ENCODE measurements around the gene MYO3B.

Gene MYO3B

DNA sequence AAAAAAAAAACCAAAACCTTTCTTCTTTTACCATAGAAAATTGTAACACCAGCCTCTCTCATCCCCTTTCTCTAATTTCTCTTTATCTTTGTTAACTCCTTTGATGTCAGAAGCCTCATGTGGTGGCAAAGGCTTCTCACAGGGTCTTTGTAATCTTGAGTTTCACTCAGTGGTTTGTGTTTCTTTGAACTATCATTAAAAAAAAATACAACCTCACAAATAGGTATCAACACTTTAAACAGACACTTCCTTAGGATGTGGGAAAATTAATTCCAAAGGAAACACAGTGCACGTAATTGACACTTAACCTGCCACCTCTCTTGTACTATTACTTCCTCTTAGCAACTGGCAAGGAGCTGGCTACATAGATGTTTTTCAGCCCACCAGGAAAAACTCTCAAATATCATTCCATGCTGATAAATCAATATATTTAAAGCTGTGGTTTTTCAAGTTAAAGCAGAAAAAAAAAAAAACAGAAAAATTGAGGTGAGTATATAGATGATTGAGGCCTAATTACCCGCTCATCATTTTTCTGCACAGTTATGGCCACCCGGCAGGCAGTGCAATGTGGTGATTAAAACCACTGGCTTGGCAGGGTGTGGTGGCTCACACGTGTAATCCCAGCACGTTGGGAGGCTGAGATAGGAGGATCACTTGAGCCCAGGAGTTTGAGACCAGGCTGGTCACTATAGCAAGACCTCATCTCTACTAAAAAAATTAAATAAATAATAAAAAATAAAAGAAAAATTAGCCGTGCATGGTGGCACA, 193.5 kb downstream of the MYO3B start:
- DNase-seq (ENCODE audit: low read depth): no peak

DNA sequence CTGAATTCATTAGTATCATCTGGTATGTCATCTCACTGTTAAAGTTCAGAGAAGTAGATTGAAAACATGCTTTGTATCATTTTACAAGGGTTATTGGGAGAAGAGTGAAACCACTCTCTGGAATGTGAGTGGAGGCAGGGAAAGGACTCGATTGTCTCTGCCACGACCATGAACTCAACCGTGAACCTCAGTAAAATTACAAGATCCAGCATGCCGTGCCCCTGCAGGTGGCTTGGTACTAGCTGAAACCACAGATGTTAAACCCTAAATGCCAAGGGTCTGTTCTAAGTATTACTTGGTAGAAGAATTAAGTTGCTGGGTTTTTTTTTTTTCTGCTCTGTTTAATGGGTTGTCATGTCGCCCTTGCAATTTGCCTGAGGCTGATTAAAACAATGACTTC, 197.2 kb downstream of the MYO3B start:
- DNase-seq (ENCODE audit: low read depth): no peak

DNA sequence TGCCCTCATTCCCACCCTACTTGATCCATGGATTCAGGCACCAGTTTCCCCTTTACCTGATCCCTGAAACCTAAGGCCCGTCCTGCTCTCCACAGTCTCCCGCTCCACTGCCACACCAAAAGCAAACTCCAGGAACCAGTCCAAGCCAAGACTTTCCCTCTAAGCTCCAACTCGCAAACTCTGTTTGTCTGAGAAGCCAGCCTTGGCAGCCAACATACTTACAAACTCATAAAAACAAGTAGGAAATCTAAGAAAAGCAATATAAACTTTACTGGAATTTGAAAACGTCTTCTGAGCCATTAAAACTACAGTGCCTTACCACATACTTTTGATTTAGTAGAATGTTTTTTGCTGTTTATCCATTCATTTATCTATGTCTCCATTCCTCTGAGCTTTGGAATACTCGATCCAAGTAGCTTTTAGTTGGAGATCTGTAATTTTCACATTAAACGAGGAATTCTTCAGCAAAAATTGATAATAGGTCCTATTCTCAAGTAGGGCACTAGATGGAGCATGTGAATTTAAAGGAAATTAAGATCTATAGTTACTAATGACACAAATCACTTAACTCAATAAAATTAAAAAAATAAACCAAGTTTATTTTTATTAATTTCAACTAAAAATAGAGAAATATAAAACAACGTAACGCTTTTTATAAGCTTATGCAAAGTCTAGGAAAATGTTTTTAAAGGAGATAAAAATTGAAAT, 199.7 kb downstream of the MYO3B start:
- DNase-seq (ENCODE audit: low read depth): no peak

DNA sequence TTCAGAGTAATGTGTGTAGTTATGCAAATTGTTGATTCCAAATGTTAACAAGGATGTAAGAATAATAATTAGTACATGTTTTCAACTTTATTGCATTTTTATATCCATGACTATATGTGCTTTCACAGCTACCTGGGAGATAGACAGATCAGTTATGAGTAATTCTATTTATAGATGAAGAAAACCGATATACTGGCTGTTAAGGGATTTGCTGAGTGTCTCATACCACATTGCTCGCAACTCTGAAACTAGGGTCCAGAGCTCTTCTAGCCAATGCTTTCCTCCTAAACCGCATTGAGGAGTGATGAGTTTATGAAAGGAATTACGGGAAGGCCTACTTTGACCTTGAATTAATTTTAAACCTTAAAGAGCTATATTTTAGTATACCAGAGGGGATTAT, 202.3 kb downstream of the MYO3B start:
- DNase-seq (ENCODE audit: low read depth): no peak

DNA sequence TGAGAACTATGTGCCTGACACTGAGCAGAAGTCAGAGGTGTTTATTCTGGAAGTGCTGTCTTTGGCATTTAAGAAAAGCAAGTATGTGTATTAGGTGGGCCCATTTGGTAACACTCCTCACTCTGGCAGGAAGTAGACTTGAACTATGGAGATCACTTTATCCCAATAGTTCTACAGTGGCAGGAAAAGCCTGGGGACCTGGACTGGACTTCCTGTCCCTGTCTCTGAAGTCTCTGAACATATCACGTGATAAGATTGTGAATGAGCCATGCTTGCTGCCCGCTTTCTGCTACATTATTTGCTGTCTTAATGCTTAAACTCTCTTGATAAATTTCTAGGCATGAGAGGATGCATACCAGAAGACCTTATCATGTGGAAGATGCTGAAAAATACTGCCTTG, 203.7 kb downstream of the MYO3B start:
- DNase-seq (ENCODE audit: low read depth): no peak

DNA sequence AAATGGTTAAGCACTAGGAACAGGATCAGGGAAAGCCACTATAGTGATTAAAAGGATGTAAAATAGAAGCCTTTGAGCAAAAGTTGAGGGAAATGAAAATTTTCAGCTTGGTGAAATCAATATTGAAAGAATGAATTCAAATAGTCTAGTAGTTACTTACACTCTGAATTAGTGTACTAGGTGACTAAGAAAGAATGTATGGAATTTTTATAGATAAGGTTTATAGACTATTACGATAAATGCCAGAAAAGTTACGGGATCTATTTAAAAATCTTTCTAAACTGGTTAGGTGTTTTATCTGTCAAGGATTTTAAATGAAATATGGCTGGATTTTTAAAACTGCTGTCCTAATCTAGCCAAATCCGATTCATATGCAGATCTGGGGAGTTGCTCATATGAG, 208.6 kb downstream of the MYO3B start:
- no peak for DNase-seq (ENCODE audit: low read depth)

DNA sequence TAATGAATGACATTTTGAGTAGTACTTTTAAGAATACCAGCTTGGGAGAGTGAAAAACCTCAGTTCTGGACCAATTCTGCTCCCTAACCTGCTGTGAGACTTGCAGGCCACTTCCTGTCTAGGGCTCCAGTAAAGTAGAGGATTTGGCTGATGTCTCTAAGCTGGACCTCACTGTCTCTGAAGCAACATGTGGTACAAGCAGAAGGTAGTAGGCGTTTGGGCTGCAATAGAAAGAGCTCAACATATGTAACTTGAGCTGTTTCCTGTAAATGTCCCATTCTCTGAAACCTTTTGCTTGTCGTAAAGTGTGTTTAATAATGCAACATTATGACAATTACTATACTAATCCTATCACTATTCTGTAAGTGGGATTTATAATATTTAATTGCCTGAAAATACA, 213.1 kb downstream of the MYO3B start:
- DNase-seq (ENCODE audit: low read depth): no peak

DNA sequence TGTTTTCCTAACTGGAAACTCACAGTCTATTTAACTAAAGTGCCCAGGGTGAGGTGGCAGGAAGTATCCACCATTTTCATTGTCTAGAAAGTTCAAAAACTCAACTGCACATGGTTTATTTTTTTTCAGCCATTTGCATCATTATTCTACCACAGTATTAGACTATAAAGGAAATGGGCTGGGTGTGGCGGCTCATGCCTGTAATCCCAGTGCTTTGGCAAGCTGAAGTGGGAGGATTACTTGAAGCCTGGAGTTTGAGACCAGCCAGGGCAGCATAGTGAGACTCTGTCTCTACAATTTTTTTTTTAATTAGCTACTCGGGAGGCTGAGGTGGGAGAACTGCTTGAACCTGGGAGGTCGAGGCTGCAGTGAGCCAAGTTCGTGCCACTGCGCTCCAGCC, 213.8 kb downstream of the MYO3B start:
- no peak for DNase-seq (ENCODE audit: low read depth)

DNA sequence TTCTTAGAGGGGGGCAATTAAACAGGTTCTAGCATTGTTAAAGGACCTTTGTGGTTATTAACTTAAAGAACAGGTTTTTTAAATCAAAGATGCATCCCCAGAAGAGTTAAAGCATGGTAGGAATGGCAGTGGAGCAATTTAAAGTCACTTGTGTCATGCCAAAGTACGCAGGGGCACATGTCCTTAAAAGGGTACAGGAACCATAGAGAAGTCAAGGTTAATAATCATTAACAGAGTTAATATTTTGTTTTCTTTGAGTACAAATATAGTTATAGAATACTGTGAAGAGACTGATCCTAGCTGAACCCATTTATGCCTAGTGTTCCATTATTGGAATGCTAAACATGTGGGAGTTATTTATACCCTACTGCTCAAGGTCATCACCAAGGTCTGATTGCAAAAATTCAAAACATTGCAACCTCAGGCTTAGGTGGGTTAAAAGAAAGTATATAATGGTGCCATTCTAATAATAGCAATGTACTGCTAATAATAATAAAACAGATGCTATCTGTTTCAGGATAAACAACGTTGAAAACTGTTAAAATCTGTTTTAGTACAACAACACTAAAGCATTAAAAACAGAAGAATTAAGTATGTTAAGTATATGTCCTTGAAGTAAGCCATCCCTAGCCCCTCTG, 216.0 kb downstream of the MYO3B start:
- DNase-seq (ENCODE audit: low read depth): no peak

DNA sequence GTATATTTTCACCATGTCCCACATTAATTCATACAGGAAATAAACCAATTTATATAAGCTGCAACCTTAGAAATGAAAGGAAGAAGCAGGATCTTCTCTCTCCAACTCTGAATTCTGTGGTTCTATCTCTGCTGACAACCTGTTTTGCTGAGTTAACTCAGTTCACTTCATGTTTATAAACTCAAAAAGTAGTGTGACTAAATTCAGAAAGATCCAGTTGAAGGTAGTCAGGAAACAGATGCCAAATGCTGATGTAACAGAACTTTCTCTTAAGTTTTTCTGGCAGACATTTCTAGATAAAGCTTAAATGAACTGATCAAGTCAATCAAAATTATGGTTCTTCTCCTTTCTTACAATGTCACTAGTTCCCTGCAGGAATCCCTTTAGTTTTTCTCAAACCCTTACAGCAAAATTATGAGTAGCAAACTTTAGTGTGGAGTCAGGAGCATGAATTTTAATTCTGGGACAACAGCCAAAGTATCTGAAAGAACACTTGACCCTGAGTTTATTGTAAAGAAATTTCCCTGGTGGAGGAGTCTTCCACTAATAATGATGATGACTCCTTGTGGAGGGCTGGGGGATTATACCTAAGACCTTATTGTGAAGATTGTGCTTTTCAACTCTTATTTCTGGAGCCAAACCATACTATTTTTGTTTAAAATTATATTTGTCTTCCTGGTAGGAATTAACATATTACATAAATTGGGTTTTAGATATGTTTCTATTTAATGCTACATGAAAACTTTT, 216.9 kb downstream of the MYO3B start:
- no peak for DNase-seq (ENCODE audit: low read depth)

DNA sequence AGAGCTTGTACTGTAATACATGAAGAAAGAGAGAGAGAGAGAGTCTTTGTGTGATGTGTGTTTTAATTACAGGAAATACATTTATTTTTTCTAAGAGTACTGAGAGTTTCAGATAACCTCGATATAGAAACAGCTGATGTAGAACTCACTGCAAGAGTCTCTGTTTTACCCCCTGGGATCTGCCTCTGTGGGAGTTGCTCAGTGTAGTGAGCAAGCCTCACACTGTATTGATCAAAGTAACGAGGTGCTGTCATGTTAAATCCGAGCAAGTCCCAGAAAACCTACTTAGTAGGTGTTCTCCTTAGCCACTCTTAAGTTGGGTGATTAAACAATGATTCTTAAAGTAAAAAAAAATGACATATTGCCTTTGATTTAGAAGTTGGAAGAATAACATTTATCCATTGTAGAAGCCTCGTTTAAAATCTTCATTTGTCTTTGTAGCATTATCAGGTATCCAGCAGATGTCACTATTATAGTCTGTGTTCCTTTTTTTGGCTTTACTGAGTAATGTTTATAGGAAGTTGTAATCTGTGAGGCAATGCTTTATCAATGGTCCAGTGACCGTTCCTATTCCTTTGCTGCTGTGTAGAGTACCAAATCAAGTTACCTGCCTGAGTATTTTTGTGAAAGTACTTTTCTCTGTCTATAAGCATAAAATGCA, 219.0 kb downstream of the MYO3B start:
- DNase-seq (ENCODE audit: low read depth): no peak

DNA sequence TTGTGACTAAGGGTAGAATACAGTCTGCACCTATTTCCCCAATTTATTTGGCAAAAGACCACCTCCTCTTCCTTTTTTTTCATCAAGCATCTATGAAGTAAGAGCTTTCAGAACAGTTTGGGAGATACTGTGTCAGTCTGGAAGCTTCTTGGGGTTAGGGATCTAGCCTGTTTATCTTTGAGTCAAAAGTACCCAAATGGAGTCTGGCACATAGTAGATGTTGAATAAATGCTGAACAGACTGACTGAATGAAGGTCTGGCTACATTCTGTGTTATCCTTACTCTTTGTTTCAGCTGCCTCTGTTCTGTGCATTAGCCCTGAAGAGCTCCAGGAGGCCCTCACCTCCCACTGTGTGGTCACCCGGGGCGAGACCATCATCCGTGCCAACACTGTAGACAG, 223.2 kb downstream of the MYO3B start:
- no peak for DNase-seq (ENCODE audit: low read depth)

DNA sequence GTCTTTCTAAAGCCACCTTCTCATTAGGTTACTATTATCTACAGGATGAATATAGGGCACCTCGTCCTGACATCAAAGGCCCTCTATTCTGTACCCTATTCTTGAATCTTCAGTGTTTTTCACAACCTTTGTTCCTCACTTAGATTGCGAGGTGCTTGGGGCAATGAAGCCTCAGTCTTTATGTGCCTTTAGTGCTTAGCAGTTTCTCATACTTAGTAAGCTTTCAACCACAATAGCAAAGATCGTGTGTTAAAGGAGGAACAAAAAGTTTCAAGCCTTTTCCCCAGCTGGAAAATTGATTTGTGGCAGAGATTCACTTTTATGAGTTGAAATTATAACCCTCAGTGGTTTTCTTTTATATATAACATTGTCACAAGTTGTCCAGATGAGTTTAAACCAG, 226.9 kb downstream of the MYO3B start:
- DNase-seq (ENCODE audit: low read depth): no peak

DNA sequence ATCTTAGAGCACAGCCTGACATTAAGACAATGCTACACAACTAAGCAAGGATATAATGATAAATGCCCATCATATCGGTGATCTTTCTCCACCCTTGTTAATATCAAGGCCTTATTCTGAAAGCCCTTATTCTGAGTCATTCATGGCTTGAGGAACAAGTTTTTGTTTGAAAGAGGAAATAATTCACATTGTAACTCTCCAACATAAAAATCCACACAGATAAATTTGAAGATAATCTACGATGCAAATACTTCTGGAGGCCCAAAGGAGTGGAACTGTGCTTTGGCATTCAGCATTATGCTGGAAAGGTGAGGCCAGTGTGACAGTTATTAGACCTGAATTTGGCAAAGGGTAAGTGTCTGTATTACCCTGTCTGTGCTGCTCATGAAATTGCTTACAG, 227.4 kb downstream of the MYO3B start:
- DNase-seq (ENCODE audit: low read depth): no peak

DNA sequence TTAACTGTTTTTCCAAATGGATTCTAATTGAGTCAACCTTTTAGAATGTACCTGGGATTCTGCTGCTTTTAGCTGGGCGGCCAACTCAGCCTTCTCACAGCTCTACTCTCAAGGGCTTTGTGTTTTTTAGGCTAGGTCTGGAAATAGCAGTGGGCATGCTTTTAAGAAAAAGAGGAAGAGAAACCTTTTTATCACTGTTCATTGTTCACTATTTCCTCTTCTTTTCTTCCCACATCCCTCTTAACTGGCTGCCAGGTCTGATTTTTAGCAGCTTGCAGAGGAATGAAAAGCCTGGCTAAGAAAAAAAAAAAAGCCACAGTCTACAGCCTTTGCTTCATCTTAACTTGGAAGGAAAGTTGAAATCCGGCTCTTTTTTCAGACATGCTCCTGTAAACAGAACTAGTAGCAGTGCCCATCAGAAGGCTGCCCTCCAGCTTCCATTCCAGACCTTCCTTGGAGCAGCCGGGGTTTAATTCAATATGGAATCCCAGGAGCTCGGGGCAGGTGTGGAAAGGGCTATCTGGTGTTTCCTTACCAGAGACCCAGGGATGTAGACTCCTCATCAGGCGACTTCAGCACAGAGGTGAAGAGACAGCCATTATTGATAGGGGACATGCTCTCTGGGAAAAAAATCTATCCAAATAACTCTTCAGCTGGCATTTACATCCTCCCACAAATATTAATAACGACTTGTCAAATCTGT, 230.7 kb downstream of the MYO3B start:
- DNase-seq (ENCODE audit: low read depth): no peak

DNA sequence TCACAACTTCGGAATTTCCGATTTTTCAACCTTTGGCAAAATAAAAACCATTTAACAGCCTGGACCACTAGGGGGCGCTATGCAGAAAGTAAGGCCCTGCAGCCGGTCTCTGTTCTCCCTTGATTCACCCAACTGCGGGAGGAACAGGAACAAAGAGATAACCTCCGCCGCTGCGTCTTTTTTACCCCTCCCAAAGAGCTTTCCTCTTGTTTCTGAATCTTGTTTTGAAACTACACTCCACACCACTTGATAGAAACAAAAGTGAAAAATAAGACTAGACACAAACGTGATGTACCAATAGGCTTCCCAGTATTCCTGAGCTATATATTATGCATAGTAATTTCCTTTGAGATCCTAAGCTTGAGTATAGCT, 231.2 kb downstream of the MYO3B start:
- DNase-seq (ENCODE audit: low read depth): peak; percentile 67

DNA sequence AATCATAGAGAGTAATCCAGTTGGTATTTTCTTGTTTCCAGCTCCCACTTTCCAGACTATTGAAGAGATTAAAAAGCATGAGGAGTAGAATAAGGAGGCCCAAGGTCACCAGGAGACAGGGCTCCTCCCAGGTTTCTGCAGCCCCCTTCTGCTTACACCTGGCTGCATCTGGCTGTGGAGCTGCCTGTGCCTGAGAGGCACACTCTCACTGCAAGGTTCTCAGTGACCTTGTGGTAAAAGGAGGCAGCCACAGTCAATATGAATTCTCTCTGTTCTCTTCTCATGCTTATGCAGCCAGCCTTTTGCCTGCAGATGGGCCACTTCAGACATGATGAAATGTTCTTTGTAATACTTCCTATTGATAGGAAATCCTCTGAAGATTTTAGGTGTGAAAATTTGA, 233.7 kb downstream of the MYO3B start:
- no peak for DNase-seq (ENCODE audit: low read depth)

DNA sequence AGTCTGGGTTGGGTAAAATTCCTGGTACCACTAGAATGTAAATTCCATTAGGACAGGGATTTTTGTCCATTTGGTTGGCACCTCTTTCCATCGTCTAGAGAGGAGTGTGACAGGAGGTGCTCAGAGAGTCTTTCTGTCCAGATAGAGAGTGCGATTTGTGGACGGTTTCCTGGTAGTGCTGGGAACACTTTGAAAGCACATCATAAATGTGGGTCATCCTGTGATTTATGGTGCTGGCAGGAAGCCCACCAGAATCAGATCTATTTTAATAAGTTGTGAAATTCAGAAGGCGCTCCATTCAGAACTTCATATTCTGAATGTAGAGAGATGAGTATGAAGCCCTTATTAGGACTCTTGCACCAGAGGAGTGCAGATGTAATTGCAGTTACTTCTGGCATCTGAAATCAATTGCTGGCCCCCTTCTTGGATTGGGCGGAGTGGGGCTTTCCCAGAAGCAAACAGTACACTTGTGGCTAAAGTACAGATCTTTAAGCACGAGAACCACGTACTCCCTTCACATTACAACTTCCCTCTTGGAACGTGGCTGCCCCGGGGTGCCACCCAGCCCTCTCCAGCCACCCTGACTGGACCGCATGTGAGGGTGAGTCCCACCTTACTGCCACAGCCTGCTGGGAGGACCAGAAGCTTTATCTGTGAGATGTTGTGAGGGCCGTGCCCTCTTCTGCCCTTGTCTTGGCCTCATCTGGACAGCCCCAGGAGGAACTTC, 243.2 kb downstream of the MYO3B start:
- DNase-seq (ENCODE audit: low read depth): no peak

DNA sequence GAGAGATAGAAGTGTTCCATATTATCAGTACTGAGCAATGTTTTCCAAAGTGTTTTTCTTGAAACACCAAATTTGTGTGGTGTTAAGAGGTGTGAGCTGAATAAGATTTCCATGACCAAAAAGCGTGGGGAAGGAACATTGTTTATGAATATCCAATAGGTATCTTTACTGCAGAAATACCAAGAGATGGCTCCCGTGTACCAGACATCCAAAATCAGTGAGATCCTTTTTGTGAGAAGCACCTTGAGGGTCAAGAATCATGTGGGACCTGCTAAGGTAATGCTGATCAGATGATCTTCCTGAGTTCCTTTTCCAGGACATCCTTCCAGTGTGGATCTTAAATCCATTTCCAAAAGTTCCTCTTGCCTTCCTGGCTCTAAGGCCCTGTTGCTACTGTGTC, 246.0 kb downstream of the MYO3B start:
- no peak for DNase-seq (ENCODE audit: low read depth)

DNA sequence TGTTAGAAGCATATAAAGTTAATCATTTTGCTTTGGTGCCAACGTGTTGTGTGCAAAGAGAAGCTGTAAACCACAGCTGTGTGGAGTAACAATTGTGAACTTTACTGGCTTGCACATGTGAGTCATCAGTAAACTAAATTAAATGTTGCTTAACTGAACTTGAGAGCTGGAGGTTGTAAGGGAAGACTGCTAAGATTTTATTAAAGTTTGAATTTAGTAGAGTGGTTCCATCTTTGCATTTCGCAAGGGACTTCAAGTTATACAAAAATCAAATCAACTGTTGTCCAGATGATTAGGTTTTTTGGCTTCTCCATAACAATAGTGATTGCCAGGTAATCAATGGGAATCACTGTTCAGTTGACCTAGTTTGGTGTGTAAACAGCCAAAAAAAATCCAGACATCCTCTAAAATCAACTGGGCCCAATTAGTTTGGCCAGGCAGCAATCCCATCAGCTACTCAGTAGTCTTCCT, 247.4 kb downstream of the MYO3B start:
- no peak for DNase-seq (ENCODE audit: low read depth)

DNA sequence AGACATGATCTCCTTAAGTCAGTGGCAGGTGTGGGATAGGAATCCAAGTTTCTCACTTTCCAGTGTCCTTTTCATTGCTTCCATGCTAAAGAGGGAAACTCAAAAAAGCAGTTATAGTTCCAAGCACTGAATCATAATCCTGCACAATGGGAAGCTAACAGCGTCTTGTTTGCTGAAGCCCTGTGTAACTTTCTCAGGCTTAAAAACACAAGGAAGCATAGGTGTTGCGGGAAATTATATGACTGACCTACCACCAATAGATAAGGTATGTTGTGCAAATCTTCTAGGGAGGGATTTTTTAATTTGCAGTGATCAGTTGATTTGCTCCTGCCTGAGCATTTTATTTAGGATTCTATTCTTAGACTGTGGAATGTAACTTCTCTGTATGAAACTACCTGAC, 250.9 kb downstream of the MYO3B start:
- DNase-seq (ENCODE audit: low read depth): no peak

Measured in stimulated activated CD8-positive, alpha-beta memory T cell treated with anti-CD3 and anti-CD28 coated beads, Interleukin-15, amount 100 ng/mL, for 24 hours (primary cell).